ENCODE data around the gene KIAA1614.

The KIAA1614 gene

DNA sequence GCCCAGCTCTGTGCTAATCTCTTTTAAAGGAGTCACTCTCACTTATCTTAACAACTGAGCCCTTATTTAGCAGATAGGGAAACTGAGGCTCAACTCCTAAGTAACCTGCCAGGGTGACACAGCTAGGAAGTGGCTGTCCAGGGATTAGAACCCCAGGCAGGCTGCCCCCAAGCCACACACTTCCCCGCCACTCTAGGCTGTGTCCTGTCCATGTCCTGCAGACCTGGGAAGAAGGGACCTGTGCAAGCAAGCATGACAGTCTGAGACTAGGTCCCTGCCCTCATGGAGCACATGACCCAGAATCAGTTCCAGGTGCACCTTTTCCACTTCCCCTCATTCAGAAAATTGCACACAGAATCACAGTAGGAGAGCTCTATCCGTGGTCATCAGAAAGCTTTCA is 12.2 kb downstream of the KIAA1614 start:
- H3K4me1 ChIP-seq (ENCODE audit: control extremely low read depth in 1 of 4, control insufficient read depth in 4 of 4, insufficient read depth in 4 of 4, low read length in 3 of 4): peaks cover 0 to 52% (median 40%) of the 10 kb centered on the region in 4 experiments
- no peaks in the 10 kb centered on the region for H3K27me3 ChIP-seq (replicated peaks in 2 of 5; ENCODE audit: control insufficient read depth in 4 of 5, insufficient read depth in 5 of 5, low read length in 4 of 5)
- H3K27ac ChIP-seq (ENCODE audit: insufficient read depth in 1 of 2, low read depth in 1 of 2, low read length in 2 of 2, poor library complexity in 1 of 2, severe bottlenecking in 2 of 2): no peak overlapping the region
- ChIA-PET POLR2A (no interaction called here), CTCF (interaction anchor here (0.7 to 2.4 kb wide), 9 partner anchors 15 to 387 kb away, joined by 3 to 10 read pairs (median 4); no protein-coding TSS in a partner anchor)
- H3K4me3 ChIP-seq (ENCODE audit: control insufficient read depth in 1 of 7, extremely low read depth in 1 of 7, insufficient read depth in 4 of 7, low read depth in 2 of 7, low read length in 6 of 7): no peak overlapping the region
- H3K9me3 ChIP-seq (ENCODE audit: control extremely low read depth in 1 of 5, control insufficient read depth in 4 of 5, insufficient read depth in 2 of 5, low read depth in 1 of 5, low read length in 4 of 5): no peaks in the 10 kb centered on the region
- no peak for DNase-seq
- 96% methylated on average over 2 of the region's 2 CpGs for WGBS (ENCODE audit: insufficient coverage)
- no peaks in the 10 kb centered on the region for H3K36me3 ChIP-seq (ENCODE audit: control insufficient read depth in 4 of 4, insufficient read depth in 4 of 4, low read length in 3 of 4)

DNA sequence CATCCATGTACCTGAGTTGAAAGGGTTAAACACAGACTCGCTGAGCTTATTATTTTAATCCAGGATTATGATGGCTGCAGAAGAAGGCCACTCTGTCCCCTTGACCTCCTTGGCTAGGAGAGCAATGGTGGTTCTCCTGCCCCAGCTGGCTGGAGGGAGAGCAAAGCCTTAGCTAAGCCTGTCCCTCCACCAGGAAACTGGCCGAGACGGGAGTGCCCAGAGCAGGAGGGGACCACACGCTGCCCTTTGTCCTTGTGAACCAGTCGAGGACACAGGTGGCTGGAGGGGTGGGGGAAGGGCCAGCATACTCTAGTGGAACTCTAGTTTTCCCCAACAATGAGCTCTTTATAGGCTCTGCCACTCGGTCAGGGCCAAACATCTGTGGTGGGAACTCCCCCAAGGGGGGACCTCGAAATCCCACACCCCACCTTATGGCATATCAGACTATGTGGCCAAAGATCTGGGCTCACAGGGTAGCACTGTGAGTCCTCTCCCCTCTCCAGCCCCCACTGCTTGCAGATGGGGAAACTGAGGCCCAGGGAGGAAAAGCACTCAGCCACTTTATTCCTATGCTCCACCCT is 12.9 kb downstream of the KIAA1614 start:
- no peaks in the 10 kb centered on the region for H3K9me3 ChIP-seq (ENCODE audit: control extremely low read depth in 1 of 5, control insufficient read depth in 4 of 5, insufficient read depth in 2 of 5, low read depth in 1 of 5, low read length in 4 of 5)
- 83% methylated on average over 6 of the region's 7 CpGs for WGBS (ENCODE audit: insufficient coverage)
- no peaks in the 10 kb centered on the region for H3K36me3 ChIP-seq (ENCODE audit: control insufficient read depth in 4 of 4, insufficient read depth in 4 of 4, low read length in 3 of 4)
- ChIA-PET POLR2A (interaction anchor here (0.6 kb wide), 1 partner anchor 291 kb away, joined by 4 read pairs; no protein-coding TSS in a partner anchor), CTCF (interaction anchor here (1.0 to 2.4 kb wide), 10 partner anchors 16 to 388 kb away, joined by 3 to 10 read pairs (median 4); no protein-coding TSS in a partner anchor)
- no peaks in the 10 kb centered on the region for H3K27me3 ChIP-seq (replicated peaks in 2 of 5; ENCODE audit: control insufficient read depth in 4 of 5, insufficient read depth in 5 of 5, low read length in 4 of 5)
- no peak for DNase-seq
- peak overlapping the region in 1 of 7 experiments; percentile 45 for H3K4me3 ChIP-seq (ENCODE audit: control insufficient read depth in 1 of 7, extremely low read depth in 1 of 7, insufficient read depth in 4 of 7, low read depth in 2 of 7, low read length in 6 of 7)
- H3K27ac ChIP-seq (ENCODE audit: insufficient read depth in 1 of 2, low read depth in 1 of 2, low read length in 2 of 2, poor library complexity in 1 of 2, severe bottlenecking in 2 of 2): no peak overlapping the region
- H3K4me1 ChIP-seq (ENCODE audit: control extremely low read depth in 1 of 4, control insufficient read depth in 4 of 4, insufficient read depth in 4 of 4, low read length in 3 of 4): peaks cover 0 to 52% (median 40%) of the 10 kb centered on the region in 4 experiments

DNA sequence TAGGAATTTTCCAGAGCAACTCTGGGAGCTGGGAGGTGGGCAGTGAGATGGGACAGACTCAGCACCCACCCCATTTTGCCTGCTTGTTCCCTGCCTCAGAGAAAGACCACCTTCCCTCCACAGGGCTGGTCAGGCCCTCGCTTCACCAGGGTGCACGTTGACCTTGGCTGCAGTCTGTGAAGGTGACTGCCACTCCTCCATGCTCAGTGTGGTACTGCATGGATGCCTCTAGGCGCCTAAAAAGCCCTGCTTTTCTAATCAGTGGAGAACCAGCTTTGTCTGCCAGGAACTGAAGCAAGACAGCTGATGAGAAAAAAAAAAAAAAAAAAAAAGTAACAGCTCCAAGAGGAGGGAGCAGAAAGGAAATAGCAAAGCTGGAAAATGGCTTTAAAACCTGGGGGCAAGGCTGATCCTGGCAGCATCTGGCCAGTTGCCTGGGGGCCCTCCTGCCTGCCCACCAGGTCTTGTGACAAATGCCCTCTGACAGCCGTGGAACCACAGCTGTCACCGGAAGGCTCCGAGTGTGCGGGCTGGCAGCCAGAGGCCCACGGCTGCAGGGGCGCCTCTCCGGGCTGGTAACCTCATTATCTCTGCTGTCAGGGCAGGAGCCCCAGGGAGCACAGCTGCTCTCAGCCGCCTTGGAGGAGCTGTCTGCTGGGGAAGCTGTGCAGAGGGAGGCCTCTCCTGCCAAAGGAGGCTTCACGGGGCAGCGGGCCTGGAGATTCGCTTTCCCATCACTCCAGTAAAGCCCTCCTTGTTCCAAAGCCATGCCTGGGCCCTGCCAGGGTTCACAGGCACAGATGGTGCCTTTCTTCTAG is 13.7 kb downstream of the KIAA1614 start:
- DNase-seq: peak; percentile 75 to 94 (median 89)
- WGBS (ENCODE audit: insufficient coverage): 1% methylated on average over 14 of the region's 14 CpGs
- ChIA-PET POLR2A (interaction anchor here (0.6 kb wide), 2 partner anchors 93 to 291 kb away, joined by 4 to 5 read pairs; no protein-coding TSS in a partner anchor), CTCF (interaction anchor here (0.6 to 2.4 kb wide), 9 partner anchors 11 to 216 kb away, joined by 3 to 10 read pairs (median 4); no protein-coding TSS in a partner anchor)
- Histone ChIP-seq H3K27me3 (replicated peaks in 2 of 5; ENCODE audit: control insufficient read depth in 4 of 5, insufficient read depth in 5 of 5, low read length in 4 of 5) (no peaks in the 10 kb centered on the region), H3K27ac (ENCODE audit: insufficient read depth in 1 of 2, low read depth in 1 of 2, low read length in 2 of 2, poor library complexity in 1 of 2, severe bottlenecking in 2 of 2) (no peak overlapping the region), H3K4me1 (ENCODE audit: control extremely low read depth in 1 of 4, control insufficient read depth in 4 of 4, insufficient read depth in 4 of 4, low read length in 3 of 4) (peaks cover 0 to 52% (median 40%) of the 10 kb centered on the region in 4 experiments), H3K4me3 (ENCODE audit: control insufficient read depth in 1 of 7, extremely low read depth in 1 of 7, insufficient read depth in 4 of 7, low read depth in 2 of 7, low read length in 6 of 7) (peak overlapping the region in 3 of 7 experiments; percentile 32 to 45 (median 45)), H3K9me3 (ENCODE audit: control extremely low read depth in 1 of 5, control insufficient read depth in 4 of 5, insufficient read depth in 2 of 5, low read depth in 1 of 5, low read length in 4 of 5) (no peaks in the 10 kb centered on the region), H3K36me3 (ENCODE audit: control insufficient read depth in 4 of 4, insufficient read depth in 4 of 4, low read length in 3 of 4) (no peaks in the 10 kb centered on the region)

DNA sequence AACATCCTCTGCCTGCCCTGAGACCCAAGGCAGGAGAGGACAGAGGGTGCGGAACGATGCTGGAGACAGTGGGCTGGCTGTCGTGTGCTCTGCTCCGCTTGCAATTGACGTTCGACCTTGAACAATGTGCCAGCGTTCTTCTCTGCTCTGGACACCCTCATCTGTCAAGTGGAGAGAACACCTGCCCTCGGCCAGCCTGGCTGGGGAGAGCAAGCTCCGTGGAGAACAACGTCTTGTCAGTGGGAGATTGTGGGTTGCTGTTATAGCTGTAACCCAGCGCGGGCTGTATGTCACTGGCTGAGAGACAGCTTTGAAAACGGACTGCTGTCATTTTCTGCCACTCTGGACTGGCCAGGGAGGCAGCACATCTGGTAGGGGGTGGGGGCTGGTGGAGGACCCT is 14.7 kb downstream of the KIAA1614 start:
- POLR2A ChIA-PET: no interaction called here
- CTCF ChIA-PET: interaction anchor here (1.0 kb wide), 1 partner anchor 239 kb away, joined by 3 read pairs; no protein-coding TSS in a partner anchor
- WGBS (ENCODE audit: insufficient coverage): 96% methylated on average over 11 of the region's 13 CpGs
- Histone ChIP-seq H3K4me1 (ENCODE audit: control extremely low read depth in 1 of 4, control insufficient read depth in 4 of 4, insufficient read depth in 4 of 4, low read length in 3 of 4) (peaks cover 0 to 52% (median 41%) of the 10 kb centered on the region in 4 experiments), H3K27me3 (replicated peaks in 2 of 5; ENCODE audit: control insufficient read depth in 4 of 5, insufficient read depth in 5 of 5, low read length in 4 of 5) (no peaks in the 10 kb centered on the region), H3K27ac (ENCODE audit: insufficient read depth in 1 of 2, low read depth in 1 of 2, low read length in 2 of 2, poor library complexity in 1 of 2, severe bottlenecking in 2 of 2) (no peak overlapping the region), H3K4me3 (ENCODE audit: control insufficient read depth in 1 of 7, extremely low read depth in 1 of 7, insufficient read depth in 4 of 7, low read depth in 2 of 7, low read length in 6 of 7) (peak overlapping the region in 1 of 7 experiments; percentile 0), H3K36me3 (ENCODE audit: control insufficient read depth in 4 of 4, insufficient read depth in 4 of 4, low read length in 3 of 4) (no peaks in the 10 kb centered on the region), H3K9me3 (ENCODE audit: control extremely low read depth in 1 of 5, control insufficient read depth in 4 of 5, insufficient read depth in 2 of 5, low read depth in 1 of 5, low read length in 4 of 5) (no peaks in the 10 kb centered on the region)
- DNase-seq: no peak

DNA sequence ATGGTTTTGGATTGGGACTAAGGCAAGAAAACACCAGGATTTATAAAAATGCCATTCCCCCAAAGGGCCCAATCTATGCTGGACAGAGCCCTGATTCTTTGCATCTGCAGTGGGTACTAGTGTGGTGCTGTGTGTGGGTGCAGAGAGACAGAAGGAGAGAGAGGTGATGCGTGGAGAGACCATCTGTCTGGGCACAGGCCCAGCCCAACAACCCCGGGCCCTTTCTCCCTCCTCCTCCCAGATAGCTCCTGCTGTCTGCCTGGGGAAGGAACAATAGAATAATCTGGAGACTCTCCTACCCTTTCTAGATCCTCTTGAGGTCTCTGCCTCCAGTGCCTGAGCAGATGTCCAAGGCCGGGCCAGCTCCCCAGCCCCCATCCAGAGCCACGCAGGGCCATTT is 15.1 kb downstream of the KIAA1614 start:
- Histone ChIP-seq H3K27me3 (replicated peaks in 2 of 5; ENCODE audit: control insufficient read depth in 4 of 5, insufficient read depth in 5 of 5, low read length in 4 of 5) (no peaks in the 10 kb centered on the region), H3K27ac (ENCODE audit: insufficient read depth in 1 of 2, low read depth in 1 of 2, low read length in 2 of 2, poor library complexity in 1 of 2, severe bottlenecking in 2 of 2) (no peak overlapping the region), H3K4me3 (ENCODE audit: control insufficient read depth in 1 of 7, extremely low read depth in 1 of 7, insufficient read depth in 4 of 7, low read depth in 2 of 7, low read length in 6 of 7) (no peak overlapping the region), H3K4me1 (ENCODE audit: control extremely low read depth in 1 of 4, control insufficient read depth in 4 of 4, insufficient read depth in 4 of 4, low read length in 3 of 4) (peaks cover 0 to 49% (median 40%) of the 10 kb centered on the region in 4 experiments), H3K9me3 (ENCODE audit: control extremely low read depth in 1 of 5, control insufficient read depth in 4 of 5, insufficient read depth in 2 of 5, low read depth in 1 of 5, low read length in 4 of 5) (no peaks in the 10 kb centered on the region), H3K36me3 (ENCODE audit: control insufficient read depth in 4 of 4, insufficient read depth in 4 of 4, low read length in 3 of 4) (no peaks in the 10 kb centered on the region)
- ChIA-PET POLR2A (no interaction called here), CTCF (interaction anchor here (1.0 kb wide), 1 partner anchor 238 kb away, joined by 3 read pairs; no protein-coding TSS in a partner anchor)
- no CpG with 5 or more reads among the region's 4 CpGs for WGBS (ENCODE audit: insufficient coverage)
- DNase-seq: no peak

DNA sequence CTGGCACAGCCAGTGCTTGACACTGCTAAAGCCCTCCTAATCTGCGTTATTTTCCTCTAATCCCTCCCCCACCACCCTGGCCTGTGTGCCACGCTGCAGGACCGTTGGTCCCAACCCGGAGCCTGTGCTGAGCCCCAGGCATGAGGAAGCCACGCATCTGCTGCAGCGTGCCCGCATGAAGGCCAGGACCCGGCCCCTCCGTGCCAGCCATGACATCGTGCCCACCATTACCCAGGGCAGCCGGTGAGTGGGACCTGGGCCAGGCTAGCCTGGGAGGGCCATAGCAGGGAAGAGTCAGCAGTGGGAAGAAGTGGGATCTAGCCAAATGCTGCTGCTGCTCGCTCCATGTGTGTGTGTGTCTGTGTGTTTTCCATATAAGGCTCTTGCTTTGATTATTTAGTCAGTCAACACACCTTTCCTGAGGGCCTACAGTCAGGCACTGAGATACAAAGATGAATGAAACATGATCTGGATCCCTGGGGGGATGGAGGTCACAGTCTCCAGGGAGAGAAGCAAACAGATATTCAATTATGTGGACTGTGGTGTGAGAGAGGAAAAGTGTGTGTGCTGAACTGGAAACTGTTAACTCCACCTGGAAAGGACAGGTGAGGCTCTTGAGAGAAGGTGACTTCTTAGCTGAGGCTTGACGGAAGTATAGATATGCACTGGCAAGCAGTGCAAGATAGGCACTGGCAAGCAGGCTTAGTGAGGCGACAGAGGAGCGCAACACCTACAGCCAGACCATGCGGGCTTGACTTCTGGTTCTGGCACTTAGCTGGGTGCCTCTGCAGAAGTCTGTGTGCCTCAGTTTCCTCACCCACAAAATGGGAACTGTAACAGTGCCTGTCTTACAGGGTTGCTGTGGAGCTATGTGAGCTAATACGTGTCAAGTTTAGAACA is 15.9 kb downstream of the KIAA1614 start:
- no peaks in the 10 kb centered on the region for H3K27me3 ChIP-seq (replicated peaks in 2 of 5; ENCODE audit: control insufficient read depth in 4 of 5, insufficient read depth in 5 of 5, low read length in 4 of 5)
- peaks cover 2 to 48% (median 40%) of the 10 kb centered on the region in 4 experiments for H3K4me1 ChIP-seq (ENCODE audit: control extremely low read depth in 1 of 4, control insufficient read depth in 4 of 4, insufficient read depth in 4 of 4, low read length in 3 of 4)
- H3K36me3 ChIP-seq (ENCODE audit: control insufficient read depth in 4 of 4, insufficient read depth in 4 of 4, low read length in 3 of 4): no peaks in the 10 kb centered on the region
- DNase-seq: no peak
- H3K27ac ChIP-seq (ENCODE audit: insufficient read depth in 1 of 2, low read depth in 1 of 2, low read length in 2 of 2, poor library complexity in 1 of 2, severe bottlenecking in 2 of 2): no peak overlapping the region
- no peak overlapping the region for H3K4me3 ChIP-seq (ENCODE audit: control insufficient read depth in 1 of 7, extremely low read depth in 1 of 7, insufficient read depth in 4 of 7, low read depth in 2 of 7, low read length in 6 of 7)
- no peaks in the 10 kb centered on the region for H3K9me3 ChIP-seq (ENCODE audit: control extremely low read depth in 1 of 5, control insufficient read depth in 4 of 5, insufficient read depth in 2 of 5, low read depth in 1 of 5, low read length in 4 of 5)
- POLR2A ChIA-PET: no interaction called here
- 97% methylated on average over 15 of the region's 17 CpGs for WGBS (ENCODE audit: insufficient coverage)
- CTCF ChIA-PET: interaction anchor here (1.0 to 1.6 kb wide), 2 partner anchors 51 to 237 kb away, joined by 3 read pairs; no protein-coding TSS in a partner anchor

Measured in common myeloid progenitor, CD34-positive (primary cell).